ENCODE measurements around the gene MRPL33. TPM values are rescaled to one million over a fixed set of nuclear protein-coding genes. Genes with fewer than 3 reads are reported as not detected.

MRPL33 gene
- polyA plus RNA-seq, 3 donors: 67.4 to 341 (median 331) TPM

GRCh38 chr2:27736031-27736889 lies 35.3 kb upstream of the MRPL33 start:
- Histone ChIP-seq H3K9ac (ENCODE audit: insufficient read depth, low read length, poor library complexity, severe bottlenecking) (peak overlapping the region; percentile 33), H3K27me3 (ENCODE audit: control insufficient read depth in 2 of 2, insufficient read depth in 2 of 2, low read length in 2 of 2) (no peaks in the 10 kb centered on the region), H4K20me1 (ENCODE audit: insufficient read depth, low read length) (no peaks in the 10 kb centered on the region), H3K27ac (ENCODE audit: low read depth in 1 of 2, low read length in 2 of 2) (no peak overlapping the region), H3K79me2 (ENCODE audit: insufficient read depth, low read length) (no peaks in the 10 kb centered on the region), H2AFZ (ENCODE audit: insufficient read depth, low read depth, low read length, poor library complexity, severe bottlenecking) (peak overlapping the region; percentile 91), H3K4me2 (replicated peaks; ENCODE audit: extremely low read depth, low read length, poor library complexity, severe bottlenecking) (peak overlapping the region; percentile 80), H3K4me3 (replicated peaks in 1 of 3; ENCODE audit: low read depth in 2 of 3, low read length in 3 of 3) (peak overlapping the region in 1 of 3 experiments; percentile 71), H3K4me1 (ENCODE audit: control insufficient read depth in 1 of 2, insufficient read depth in 2 of 2, low read length in 2 of 2) (peaks cover 15 to 24% of the 10 kb centered on the region in 2 donors), H3K36me3 (replicated peaks in 1 of 2; ENCODE audit: control insufficient read depth in 1 of 2, insufficient read depth in 2 of 2, low read length in 2 of 2) (no peaks in the 10 kb centered on the region), H3K9me3 (replicated peaks in 1 of 2; ENCODE audit: control insufficient read depth in 1 of 2, insufficient read depth in 1 of 2, low read length in 2 of 2) (peaks cover 0 to 5% of the 10 kb centered on the region in 2 donors)
- H3K27ac Mint-ChIP-seq: peak overlapping the region in 1 of 7 donors; percentile 33
- H3K4me3 Mint-ChIP-seq: peak overlapping the region; percentile 56 to 88
- H3K36me3 Mint-ChIP-seq: no peaks in the 10 kb centered on the region
- no peak for TF ChIP-seq CTCF (IDR thresholded peaks at IDR 0.05)
- H3K27me3 Mint-ChIP-seq (ENCODE audit: low read depth in 3 of 3): peaks cover 3 to 11% (median 4%) of the 10 kb centered on the region in 3 donors
- 91% methylated on average over 8 of the region's 10 CpGs for WGBS (ENCODE audit: insufficient coverage)
- intact Hi-C loops (cut with micrococcal nuclease): no loop called here
- H3K4me1 Mint-ChIP-seq: peaks cover 20% of the 10 kb centered on the region
- no peak for DNase-seq
- H3K9me3 Mint-ChIP-seq: peaks cover 2 to 13% (median 6%) of the 10 kb centered on the region in 7 donors

GRCh38 chr2:27736890-27737204 lies 34.7 kb upstream of the MRPL33 start:
- Mint-ChIP-seq H3K27ac (no peak overlapping the region), H3K36me3 (no peaks in the 10 kb centered on the region), H3K4me1 (peaks cover 20% of the 10 kb centered on the region), H3K9me3 (peaks cover 2 to 13% (median 6%) of the 10 kb centered on the region in 7 donors), H3K4me3 (no peak overlapping the region), H3K27me3 (ENCODE audit: low read depth in 3 of 3) (peaks cover 2 to 11% (median 4%) of the 10 kb centered on the region in 3 donors)
- Histone ChIP-seq H3K9ac (ENCODE audit: insufficient read depth, low read length, poor library complexity, severe bottlenecking) (no peak overlapping the region), H3K4me2 (replicated peaks; ENCODE audit: extremely low read depth, low read length, poor library complexity, severe bottlenecking) (no peak overlapping the region), H3K79me2 (ENCODE audit: insufficient read depth, low read length) (no peaks in the 10 kb centered on the region), H2AFZ (ENCODE audit: insufficient read depth, low read depth, low read length, poor library complexity, severe bottlenecking) (no peak overlapping the region), H4K20me1 (ENCODE audit: insufficient read depth, low read length) (no peaks in the 10 kb centered on the region), H3K27ac (ENCODE audit: low read depth in 1 of 2, low read length in 2 of 2) (no peak overlapping the region), H3K4me3 (replicated peaks in 1 of 3; ENCODE audit: low read depth in 2 of 3, low read length in 3 of 3) (no peak overlapping the region), H3K27me3 (ENCODE audit: control insufficient read depth in 2 of 2, insufficient read depth in 2 of 2, low read length in 2 of 2) (no peaks in the 10 kb centered on the region), H3K9me3 (replicated peaks in 1 of 2; ENCODE audit: control insufficient read depth in 1 of 2, insufficient read depth in 1 of 2, low read length in 2 of 2) (peaks cover 0 to 5% of the 10 kb centered on the region in 2 donors), H3K4me1 (ENCODE audit: control insufficient read depth in 1 of 2, insufficient read depth in 2 of 2, low read length in 2 of 2) (peaks cover 15 to 24% of the 10 kb centered on the region in 2 donors), H3K36me3 (replicated peaks in 1 of 2; ENCODE audit: control insufficient read depth in 1 of 2, insufficient read depth in 2 of 2, low read length in 2 of 2) (no peaks in the 10 kb centered on the region)
- TF ChIP-seq CTCF (IDR thresholded peaks at IDR 0.05): no peak
- DNase-seq: no peak
- intact Hi-C loops (cut with micrococcal nuclease): no loop called here
- 93% methylated on average over 5 of the region's 6 CpGs for WGBS (ENCODE audit: insufficient coverage)
